ENCODE results near the gene AHNAK.

DNA sequence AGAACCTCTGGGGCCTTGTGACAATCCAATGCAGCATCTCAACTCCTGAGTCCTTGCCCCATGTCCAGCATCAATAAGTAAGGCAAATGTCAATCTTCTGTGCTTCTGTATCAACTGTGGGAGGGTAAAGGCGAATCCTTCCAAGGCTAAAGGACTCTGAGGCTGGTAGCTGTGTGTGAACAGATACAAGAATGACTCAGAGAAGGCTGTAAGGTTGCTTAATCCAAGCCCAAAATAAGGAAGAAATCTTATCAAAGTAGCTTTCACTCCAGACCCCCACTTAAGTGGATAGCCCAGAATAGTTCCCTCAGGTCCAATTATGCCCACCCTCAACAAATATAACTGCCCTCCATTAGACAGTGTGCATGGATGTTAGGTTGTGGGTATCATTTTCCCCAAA is 155.9 kb downstream of the AHNAK start:
- TF ChIP-seq, protein P1, sequence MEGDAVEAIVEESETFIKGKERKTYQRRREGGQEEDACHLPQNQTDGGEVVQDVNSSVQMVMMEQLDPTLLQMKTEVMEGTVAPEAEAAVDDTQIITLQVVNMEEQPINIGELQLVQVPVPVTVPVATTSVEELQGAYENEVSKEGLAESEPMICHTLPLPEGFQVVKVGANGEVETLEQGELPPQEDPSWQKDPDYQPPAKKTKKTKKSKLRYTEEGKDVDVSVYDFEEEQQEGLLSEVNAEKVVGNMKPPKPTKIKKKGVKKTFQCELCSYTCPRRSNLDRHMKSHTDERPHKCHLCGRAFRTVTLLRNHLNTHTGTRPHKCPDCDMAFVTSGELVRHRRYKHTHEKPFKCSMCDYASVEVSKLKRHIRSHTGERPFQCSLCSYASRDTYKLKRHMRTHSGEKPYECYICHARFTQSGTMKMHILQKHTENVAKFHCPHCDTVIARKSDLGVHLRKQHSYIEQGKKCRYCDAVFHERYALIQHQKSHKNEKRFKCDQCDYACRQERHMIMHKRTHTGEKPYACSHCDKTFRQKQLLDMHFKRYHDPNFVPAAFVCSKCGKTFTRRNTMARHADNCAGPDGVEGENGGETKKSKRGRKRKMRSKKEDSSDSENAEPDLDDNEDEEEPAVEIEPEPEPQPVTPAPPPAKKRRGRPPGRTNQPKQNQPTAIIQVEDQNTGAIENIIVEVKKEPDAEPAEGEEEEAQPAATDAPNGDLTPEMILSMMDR (IDR thresholded peaks at IDR 0.05) = no peak
- TF ChIP-seq POLR2A (IDR thresholded peaks at IDR 0.05) = no peak

Data from thyroid gland (tissue), 4 donors.